GM11168 (cell line): ENCODE results near the gene CT47B1.
"Not testable (repeated sequence)": the region's sequence is repeated elsewhere in the genome, so short reads cannot be mapped to it uniquely, and the experiment has no call there.

ENCODE experiments used
- in situ Hi-C: fragments of 300-500 bp; cut with MboI; formaldehyde crosslinking; loops from one replicate; pipeline ENCODE4 v1.12.0; 2022; ENCODE audit warnings: low sequenced_read_pairs; ENCODE audit not compliant: unreplicated experiment

The CT47B1 gene

DNA sequence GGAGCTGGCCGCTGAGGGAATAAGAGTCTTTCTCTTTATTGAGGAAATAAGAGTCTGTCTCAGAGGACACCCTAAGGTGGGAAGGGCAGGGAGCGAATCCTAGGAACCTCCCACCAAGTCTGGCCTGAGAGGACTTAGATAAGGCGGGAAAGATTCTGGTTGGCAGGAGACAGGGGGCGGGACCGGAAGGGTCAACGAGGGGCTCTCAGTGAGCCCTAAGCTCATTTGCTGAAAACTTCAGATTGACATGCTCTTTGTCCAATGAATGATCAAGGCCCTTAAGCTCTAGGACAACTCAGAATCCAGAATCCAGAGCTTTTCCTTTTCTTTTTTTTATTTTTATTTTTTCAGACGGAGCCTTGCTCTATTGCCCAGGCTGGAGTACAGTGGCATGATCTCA lies at the start of gene CT47B1:
Gene CT47B1, minus strand, starts transcription at position 101 of the 400 bp plus-strand sequence. CDS start 196 bp downstream, outside the sequence.
- in situ Hi-C loops: not testable (repeated sequence)

GRCh38 chrX:120874678-120875557 lies 748 bp downstream of the CT47B1 start:
- in situ Hi-C loops: loop anchor here (25.0 kb wide), 1 partner anchor 112 kb away; the partner anchor contains the start of genes CT47A1, CT47A2 and CT47A3

- in situ Hi-C loops: loop anchor here (25.0 kb wide), 1 partner anchor 130 kb away; the partner anchor contains the start of genes CT47A1, CT47A2 and CT47A3
Measured at GRCh38 chrX:120857240-120857639, 18.4 kb downstream of the CT47B1 start.

GRCh38 chrX:120840827-120841226 lies 34.8 kb downstream of the CT47B1 start:
- in situ Hi-C loops: no loop called here

DNA sequence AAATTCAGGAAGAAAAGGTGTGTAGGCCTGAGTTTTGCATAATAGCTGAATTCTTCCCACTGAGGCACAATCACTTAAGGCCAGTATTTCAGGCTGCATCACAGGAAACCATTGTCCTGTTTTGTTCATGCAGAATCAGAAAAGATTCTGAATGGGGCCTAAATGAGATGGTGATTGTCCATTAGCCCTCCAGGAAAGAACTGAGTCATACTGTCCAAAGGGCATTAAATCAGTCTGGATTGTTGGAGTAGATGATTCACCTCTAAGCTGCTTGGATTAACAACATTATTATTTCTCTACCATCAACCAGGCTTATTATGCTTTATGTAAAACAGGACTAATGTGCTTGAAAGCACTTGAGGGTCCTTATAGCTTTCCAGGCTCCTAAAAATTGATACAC lies 36.2 kb downstream of the CT47B1 start:
- in situ Hi-C loops: no loop called here

DNA sequence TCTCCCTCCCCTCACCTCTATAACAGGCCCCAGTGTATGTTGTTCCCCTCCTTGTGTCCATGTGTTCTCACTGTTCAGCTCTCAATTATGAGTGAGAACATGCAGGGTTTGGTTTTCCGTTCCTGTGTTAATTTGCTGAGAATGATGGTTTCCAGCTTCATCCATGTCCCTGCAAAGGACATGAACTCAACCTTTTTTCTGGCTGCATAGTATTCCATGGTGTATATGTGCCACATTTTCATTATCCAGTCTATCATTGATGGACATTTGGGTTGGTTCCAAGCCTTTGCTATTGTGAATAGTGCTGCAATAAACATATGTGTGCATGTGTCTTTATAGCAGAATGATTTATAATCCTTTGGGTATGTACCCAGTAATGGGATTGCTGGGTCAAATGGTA lies 48.5 kb downstream of the CT47B1 start:
- in situ Hi-C loops: not testable (repeated sequence)

DNA sequence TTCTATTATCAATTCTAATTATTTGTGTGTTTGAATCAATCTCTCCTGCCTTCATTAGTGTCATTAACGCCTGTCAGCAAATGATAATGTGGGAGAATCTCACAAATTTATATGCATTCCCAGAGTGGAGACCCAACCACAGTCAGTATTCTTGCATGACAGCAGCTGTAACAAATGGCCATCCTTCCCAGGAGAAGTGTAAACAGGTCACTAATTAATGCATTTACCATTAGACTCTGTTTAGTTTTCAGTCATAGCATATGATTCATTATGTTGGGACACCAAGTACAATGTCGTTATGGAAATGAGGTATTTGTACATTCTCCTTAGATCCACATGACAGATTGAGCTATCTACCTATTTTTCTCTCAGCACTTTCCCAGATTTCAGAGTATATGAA lies 50.5 kb downstream of the CT47B1 start:
- in situ Hi-C loops: no loop called here

GRCh38 chrX:120824021-120824420 lies 51.6 kb downstream of the CT47B1 start:
- in situ Hi-C loops: no loop called here

- in situ Hi-C loops: no loop called here
Measured at GRCh38 chrX:120823556-120823955, 52.1 kb downstream of the CT47B1 start.
